ENCODE measurements around the gene HCK.

DNA sequence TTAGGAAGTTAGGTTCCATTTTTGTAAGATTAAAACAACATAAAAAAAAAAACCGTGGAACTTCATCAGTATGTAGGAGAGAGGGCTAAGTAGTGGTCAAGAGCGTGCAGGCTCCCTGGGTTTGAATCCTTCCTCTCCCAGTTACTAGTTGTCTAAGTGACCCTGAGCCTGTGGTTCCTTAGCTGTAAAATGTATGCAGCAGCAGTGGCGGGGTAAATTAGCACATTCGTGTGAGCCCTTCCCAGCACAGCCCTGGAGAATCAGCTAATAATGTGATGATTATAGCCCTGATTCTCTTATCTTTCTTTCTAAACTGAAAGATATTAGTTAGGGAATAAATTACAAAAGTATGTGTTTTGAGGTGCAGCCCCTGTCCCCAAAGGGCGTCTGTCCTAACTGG lies 90.0 kb downstream of the HCK start:
- no peak for TF ChIP-seq CTCF (IDR thresholded peaks at IDR 0.05; ENCODE audit: low read length)
- no peak for TF ChIP-seq EZH2phosphoT487 (IDR thresholded peaks at IDR 0.05; ENCODE audit: low read length)
- no peak for TF ChIP-seq EZH2 (optimal IDR thresholded peaks at IDR 0.05; ENCODE audit: low read depth, low read length)
